IPS-11a (cell line): ENCODE data around the gene CEBPZOS.
A peak's percentile ranks its signal among the peaks of the same experiment; 100 is the strongest.

Source experiments
- H3K4me3 ChIP-seq: one replicate; pipeline ENCODE4 v1.5.1; 2013; ENCODE audit warnings: low read depth, low read length, control low read depth

CEBPZOS gene

DNA sequence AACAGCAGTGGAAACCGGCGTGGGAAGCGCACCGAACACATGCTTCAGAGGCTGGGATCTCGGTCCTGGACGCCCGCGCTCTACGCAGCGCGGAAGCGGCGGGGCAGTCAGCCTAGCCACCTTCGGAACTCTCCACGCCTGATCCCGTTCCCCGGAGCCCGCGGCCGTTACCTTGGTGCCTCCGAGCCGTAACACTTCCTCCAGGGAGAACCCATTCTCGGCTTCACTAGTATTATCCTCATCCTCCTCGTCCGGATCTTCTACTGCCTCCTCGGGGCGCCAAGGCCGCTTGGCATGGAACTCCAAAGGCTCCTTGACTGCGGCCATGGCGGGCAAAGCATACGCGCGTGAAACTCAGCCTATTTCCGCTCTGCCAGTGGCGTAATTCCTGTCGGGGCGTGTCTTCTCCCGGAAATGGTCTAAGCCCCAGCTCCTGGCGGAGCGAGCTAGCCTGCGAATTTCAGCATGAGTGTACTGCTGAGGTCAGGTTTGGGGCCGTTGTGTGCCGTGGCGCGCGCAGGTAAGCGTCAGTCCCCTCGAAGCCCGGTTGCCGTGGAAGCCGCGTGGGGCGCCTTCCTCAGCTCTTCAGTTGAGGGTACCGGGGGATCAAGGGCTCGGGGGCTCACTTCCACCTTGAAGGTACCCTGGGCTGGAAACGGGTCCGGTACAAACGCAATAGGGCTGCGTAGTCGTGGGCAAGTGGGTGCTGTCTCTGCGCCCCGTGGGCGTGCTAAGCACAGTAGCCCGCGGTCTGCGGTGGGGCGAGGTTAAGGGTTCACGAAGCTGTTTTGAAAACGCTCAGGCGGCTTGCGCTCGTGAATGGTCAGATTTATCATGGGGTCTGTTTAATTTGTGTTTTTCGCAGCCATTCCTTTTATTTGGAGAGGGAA lies 35.2 kb downstream of the CEBPZOS start, which contains the start of the genes CEBPZ and NDUFAF7:
TSS of gene CEBPZ (minus strand) at position 356 of the 890 bp plus-strand sequence. CDS start at position 327, 29 bp downstream.
TSS of gene NDUFAF7 (plus strand) at position 418 of the 890 bp plus-strand sequence. CDS start at position 466, 48 bp downstream.
- H3K4me3 ChIP-seq, result peak within 1 kb of the TSS; percentile 75

DNA sequence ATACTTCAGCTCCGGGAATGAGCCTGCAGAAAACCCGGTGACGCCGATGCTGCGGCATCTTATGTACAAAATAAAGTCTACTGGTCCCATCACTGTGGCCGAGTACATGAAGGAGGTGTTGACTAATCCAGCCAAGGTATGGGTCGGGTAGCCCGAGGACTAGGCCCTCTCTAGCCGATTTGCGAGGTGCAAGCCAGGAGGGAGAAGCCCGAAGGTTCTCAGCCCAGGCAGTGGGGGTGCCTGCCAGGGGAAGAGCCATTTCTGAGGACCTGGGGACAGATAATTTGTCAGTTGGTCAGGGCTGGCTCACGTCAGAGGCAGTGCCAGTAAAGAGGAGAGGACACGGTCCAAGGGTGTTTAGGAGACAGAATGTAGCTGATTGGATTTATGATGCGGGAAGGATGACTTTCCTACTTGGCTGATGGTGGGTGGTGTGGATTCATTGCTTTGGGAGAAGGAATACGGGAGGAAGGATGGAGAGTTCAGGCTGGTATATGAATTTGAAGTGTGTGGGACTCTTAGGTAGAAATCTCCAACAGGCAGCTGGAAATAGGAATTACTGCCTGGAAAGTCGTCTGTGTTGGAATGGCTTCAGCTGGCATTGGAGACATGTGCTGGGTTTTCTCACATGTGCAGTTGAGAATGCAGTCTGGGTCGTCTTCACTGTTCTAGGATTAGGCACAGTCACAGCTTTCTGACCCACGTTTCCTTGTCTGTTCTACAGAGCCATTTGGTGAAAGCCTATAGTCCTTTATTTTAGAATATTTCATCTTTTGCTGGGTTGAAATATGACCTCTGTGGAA lies 36.0 kb downstream of the CEBPZOS start:
- peak overlapping the region; percentile 75 for H3K4me3 ChIP-seq

DNA sequence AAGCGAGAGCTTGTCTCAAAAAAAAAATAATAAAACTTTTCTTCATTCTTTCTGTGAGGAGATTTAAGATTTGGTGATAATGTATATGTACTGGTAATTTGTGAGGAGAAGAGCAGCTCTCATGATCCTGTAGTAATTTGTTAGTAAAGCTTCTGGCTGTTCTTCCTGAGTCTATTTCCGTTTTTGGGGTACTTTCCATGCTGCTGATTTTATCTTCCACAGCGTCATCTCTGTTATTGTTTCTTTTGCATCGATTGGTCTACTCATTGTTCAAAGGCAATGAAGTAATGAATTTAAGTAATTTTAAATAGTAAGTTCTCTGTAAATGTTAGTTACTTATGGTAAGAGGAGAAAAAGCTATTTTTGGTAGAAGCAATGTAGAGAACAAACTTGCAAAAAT lies 47.1 kb downstream of the CEBPZOS start:
- H3K4me3 ChIP-seq, result no peak overlapping the region

DNA sequence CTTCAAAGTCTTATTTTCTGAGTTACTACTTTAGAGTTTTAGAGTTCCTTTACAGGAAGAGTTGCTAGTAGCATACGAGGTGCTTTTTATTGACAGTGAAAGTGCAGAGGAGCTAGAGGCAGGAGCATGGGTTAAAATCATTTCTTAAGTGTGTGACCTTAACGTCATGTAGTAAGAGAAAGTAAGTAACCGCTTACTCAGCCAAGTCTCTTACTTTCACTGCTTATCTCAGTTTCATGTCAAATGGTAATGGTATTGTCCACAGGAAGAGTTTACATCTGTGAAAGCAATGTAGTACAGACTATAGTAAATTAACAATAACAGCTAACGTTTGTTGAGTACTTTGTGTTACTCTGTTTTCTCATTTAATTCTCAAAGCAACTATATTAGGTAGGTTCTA lies 47.7 kb downstream of the CEBPZOS start:
- H3K4me3 ChIP-seq, result no peak overlapping the region

DNA sequence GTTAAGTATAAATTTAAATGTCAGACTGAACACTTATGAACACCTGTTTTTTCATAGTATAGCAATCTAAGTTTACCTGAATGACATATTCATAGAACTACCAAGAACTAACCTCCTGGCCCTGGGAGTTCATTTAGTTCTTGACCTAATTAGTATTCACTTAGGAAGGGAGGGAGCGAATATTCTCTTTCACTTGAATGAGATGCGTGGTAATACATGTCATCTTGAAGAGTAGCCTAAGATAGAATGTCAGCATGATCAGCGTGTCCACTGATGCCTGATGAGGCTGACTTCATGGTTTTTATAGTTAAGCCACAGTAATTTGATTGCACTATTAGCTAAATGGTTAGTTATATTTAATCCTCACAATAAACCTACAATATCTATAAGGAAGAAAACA lies 48.5 kb downstream of the CEBPZOS start:
- H3K4me3 ChIP-seq, result no peak overlapping the region

DNA sequence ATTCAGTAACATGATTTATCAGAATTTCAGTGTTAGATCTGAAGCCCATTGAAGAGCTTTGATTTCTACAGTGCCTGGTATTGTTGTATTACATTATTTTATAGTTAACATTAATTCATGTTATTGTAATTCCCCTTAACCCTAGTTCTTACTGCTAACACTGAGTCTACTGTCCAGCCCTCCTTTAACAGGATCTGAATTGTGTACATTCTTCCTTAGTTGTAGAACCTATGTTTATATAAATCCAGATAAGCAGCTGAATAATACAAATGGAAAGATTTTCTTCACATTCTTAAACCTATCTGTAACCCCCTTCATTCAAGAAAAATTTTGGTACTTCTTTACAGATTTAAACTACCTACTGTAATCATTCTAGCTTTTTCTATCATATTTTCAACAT lies 49.9 kb downstream of the CEBPZOS start:
- H3K4me3 ChIP-seq, result no peak overlapping the region

DNA sequence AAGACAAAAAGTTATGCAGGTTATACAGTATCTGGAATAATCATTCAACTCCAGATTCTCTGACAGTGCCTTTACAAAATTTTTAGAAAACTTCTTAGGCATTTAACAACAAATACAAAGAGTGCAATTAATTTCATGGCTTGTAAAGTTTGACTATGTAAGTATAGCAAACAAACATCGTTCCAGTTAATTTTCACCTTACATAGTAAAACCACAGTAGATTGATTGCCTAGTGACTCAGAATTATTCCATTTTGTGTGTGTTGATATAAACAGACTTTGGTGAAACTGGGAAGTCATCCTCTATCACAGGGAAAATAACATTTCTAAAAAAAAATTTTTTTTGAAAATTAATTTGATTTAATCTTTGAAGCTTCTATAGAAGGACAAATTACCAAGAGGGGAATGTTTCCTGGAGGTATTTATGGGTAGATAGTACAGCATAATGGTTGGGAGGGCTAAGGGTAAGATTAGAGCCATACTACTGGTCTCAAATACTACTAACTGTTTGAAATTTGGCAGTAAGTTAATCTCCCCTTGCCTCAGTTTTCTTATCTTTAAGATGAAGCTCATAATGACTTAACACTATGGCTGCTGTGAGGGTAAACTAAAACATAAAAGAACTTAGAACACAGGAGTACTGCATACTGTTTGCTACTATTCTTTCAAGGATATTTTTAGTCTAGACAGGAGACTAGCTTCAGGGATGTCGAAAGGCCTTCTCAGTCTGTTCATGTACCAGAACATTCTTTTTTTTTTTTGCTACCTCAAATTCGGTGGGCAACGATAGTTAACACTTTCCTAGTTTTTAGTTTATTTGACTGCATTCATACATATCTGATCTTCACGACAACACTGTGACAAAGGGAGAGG lies 54.8 kb downstream of the CEBPZOS start:
- H3K4me3 ChIP-seq, result no peak overlapping the region
